Ovary (tissue), 3 donors: ENCODE measurements around the gene TLDC2.

Source experiments
- CTCF ChIP-seq, 3 donors: fragments of 450-650 bp in 2 of 3; fragments of 200-600 bp in 1 of 3; IDR thresholded peaks; one replicate each; pipeline versions ENCODE4 v1.5.1 to v1.8.0; 2016 to 2022; ENCODE audit warnings: antibody characterized with exemption in 3 of 3, mild to moderate bottlenecking in 1 of 3
- EP300 ChIP-seq: sonication (generic); formaldehyde crosslinking; IDR thresholded peaks from one replicate; pipeline ENCODE4 v1.6.1; 2017; ENCODE audit warnings: antibody characterized with exemption
- donor health status: DM: no; HTN: no; CAD: no.

- TF ChIP-seq CTCF (IDR thresholded peaks at IDR 0.05) (no peak), EP300 (no peak)
These were observed 42.0 kb downstream of the TLDC2 start for GRCh38 chr20:36917943-36918342.
